G401.6 (cell line): Measurements from ENCODE around the gene TMEM179B.

Source experiments
- FAIRE-seq: peaks from 2 replicates; lab custom pipeline; 2012; peaks lifted over from hg19 to GRCh38; lab: Jason Lieb, UNC

The TMEM179B gene

GRCh38 chr11:62832336-62833234 lies 45.4 kb downstream of the TMEM179B start, which contains the start of gene TEX54:
TSS of gene TEX54 (minus strand) at chr11:62832841.
- no peak for FAIRE-seq

DNA sequence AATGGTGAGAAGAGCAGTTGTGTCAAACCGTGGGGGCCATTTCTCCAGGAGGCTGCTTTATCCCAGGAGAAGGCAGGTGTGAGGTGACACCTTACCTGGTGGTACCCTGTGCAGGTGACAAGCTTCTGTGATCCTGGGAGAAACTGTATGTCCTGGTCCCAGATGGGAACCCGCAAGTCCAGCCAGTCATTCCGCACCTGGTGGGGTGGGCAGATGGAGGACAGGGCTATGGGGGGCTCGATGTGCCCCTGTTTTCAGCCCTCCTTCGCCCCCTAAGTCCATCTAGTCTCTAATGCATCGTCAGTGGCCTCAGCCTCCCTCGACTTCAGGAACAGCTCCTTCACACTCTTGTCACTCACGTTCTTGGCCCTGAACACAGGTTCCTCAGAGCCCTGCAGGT lies 48.1 kb downstream of the TMEM179B start:
- FAIRE-seq = no peak

DNA sequence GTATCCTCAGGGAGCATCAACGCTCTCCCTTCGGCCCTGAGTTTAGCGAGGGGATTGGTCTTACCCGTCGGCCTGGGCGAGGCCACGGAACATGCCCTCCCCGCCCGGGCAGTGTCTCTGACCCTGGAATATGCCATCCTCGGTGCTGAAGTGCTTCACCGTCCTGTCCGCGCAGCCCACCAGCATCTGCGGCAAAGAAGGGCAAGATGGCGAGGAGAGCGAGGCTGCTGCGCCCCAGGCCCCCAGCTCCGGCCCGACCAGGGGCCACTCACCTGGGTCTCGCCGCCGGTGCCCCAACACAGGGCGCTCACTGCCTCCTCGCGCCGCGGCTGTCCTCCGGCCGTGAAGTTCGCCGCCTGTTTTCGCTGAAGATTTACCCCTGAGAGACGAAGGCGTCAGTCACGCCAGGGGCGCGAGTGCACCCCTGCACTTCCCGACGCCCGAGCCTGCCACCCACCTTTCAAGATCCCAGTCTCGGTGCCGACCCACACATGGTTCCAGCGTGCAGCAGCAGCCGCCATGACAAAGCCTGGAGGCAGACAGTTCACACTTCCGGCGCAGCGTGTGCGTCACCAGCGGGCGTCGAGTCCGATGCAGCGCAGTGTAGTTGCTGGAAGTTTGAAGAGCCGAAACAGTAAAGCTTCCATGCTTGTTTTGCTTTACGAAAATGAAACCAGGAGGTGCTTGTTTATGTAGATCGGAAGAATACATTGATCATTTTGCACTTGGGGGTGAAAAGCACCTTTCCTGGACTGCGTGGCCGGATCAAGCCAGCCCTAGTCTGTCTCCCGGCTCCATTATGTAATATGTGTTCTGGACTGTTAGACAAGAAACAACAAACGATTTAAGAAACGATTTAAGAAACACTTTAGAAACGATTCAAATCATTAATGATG lies 52.1 kb downstream of the TMEM179B start, which contains the start of gene WDR74:
WDR74 (minus strand) TSS at position 541 of the 896 bp plus-strand sequence; CDS start at position 521, 20 bp downstream.
- FAIRE-seq = peak; percentile 50
